ENCODE measurements around the gene GNAS. TPM values are rescaled to one million over a fixed set of nuclear protein-coding genes. Genes with fewer than 3 reads are reported as not detected.

Gene GNAS
- total RNA-seq, 1 donor from 2014 or later: 772 TPM

DNA sequence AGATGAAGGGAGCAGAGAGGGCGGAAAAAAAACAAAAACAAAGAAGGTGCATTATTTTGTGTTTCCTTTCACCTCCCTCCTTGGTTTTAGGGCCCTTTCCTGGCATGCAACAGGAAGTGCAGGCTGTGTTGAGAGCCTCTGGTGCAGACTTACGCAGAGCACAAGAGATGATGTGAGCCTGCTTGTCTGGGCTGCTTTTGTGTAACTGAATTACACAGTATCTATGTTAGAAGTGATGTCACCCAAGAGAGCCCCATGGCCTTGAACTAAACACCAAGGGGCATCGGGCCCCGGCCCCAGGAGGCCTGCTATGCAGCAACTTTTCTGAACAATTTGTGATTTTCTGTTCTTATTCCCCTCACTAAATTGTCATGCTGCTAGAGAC, 25.5 kb downstream of the GNAS start:
- intact Hi-C loops (cut with micrococcal nuclease): no loop called here

DNA sequence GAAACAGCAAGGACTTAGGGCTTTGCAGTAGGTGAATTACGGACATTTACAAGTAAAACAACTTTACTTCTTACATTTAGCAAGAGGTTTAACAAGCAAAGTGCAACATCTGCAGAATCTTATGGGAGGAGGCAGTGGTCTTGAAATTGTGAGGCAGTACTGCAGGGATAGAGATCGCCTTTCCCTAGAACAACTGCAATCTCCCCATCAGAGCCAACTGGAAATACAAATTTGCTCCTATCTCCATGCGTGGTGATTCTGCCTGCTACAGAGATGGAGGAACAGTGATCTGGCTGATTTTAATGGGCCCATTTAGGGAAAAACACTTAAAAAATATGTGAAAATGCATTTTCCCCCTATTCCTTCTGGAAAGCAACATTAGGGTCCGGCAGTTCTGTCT, 25.9 kb downstream of the GNAS start:
- intact Hi-C loops (cut with micrococcal nuclease): no loop called here

DNA sequence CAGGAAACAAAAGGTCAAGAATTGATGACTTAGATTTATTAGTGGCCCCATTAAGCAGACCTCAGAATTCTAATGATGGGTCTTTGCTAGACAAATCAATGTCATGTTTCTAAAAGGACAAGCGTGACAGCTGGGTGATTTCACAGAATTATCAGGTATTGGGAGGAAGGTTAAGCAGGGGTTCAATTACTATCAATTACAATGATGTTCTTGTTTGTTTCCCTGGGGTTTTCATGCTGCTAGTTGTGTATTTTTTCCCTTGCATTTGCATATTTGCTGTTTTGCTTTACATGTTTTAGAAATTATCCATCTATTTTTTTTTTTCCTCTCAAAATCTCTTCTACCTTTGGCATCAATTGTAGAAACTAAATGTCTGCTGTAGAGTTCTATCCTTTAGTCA, 27.9 kb downstream of the GNAS start:
- intact Hi-C loops (cut with micrococcal nuclease): no loop called here

DNA sequence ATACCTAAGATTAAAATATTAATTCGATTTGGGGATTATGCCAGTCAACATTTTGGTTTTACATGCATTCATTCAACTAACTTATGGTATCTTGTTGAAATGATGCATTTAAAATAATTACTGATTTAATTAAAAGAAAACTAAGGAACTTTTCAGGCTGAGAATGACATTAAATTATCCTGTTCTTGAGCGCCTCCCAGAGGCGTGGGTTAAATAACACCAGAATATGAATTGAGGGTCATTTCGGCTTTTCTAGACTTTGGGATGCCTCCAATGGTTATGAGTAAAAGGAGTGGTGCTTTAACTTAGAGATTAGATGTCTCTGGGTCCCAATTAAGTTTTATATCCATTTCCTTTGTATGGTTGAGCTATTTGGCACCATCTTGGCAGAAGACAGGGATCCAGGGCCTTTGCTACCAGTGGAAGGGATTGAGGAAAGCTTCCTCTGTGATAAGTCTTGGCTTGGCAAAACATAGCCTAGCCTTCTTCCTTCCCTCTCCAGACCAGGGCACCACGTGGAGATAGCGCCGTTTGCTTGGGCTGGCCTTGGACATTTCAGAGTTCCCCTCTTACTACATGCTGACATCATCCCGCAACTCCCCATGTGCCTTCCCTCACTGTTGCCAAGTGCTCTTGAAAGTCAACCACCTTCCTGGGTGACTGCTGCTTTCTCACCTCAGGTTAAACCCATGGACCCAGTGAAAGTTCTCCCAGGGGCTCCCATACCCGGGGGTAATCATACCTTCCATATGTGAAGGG, 28.7 kb downstream of the GNAS start:
- intact Hi-C loops (cut with micrococcal nuclease): no loop called here

DNA sequence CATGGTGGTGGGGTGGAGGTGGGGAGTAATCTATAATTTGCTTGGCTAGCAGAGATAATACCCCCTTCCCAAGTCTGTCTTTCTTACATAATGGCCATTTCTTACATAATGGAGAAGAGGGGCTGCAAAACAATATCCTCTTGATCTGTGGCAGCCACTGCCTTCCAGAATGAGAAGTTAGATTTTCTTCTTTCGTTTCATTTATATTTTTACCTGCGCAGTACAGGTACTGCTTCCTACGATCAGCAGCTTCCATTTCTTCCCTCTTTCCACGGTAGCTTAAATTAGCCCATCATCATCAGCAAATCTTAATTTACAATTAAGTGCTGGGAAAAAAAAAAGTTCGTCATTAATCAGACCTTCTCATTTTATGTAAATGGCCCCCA, 30.2 kb downstream of the GNAS start:
- intact Hi-C loops (cut with micrococcal nuclease): no loop called here

DNA sequence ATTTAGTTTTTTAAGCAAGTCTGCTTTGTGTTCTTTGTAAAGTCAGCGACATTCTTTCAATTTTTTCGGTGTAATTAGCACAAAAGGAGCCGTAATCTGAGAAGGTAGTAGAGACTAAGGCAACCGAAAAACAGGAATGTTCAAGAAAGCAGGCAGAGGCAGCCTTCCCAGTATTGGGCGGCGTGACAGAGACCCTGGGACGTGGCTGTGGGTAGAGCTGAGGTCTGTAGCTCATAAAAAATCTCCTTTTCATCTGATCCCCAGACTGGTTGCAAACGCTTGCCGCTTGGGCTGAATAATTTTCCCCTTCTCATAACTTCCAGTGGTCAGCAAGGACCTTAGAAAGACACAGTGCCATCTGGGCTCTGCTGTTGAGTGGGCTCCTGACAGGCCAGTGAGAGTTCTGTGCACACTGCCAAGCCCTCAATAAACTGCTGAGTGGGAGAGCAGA, 30.8 kb downstream of the GNAS start:
- intact Hi-C loops (cut with micrococcal nuclease): no loop called here

DNA sequence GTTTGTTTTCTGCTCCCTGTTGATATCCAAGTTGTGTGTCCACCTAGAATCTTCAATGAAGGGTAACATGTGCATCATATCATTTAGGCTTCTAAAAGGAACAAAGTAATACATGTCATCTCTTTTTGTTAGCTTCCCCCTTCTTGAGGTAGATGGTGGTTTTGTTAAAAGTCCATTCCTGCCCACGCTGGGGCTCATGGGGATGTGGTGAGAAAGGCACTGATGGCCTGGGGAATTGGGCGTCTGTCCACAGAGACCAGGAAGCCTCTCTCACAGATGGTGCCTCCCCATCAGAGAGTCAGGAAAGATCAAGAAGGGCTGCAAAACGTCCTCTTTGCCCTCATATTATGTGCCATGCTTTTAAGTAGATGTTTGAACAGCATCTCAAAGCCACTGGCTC, 32.5 kb downstream of the GNAS start:
- intact Hi-C loops (cut with micrococcal nuclease): no loop called here

DNA sequence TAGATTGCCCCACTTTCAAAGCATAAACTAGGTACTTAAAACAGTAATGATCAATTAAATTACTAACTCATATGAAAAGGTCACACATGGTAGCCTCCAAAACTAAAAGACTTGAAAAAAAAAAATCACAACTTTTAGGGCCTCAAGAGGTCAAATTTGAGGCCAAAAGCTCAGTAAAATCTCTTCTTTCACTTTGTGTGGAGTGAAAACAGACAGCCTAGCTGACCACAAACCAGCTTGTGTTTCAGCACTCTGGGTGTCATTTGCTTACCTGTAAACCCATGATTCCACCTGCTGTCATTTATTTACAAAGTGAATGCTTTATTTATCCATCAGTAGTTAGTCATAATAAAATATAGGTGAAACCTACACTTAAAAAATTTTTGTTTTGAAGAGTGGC, 34.0 kb downstream of the GNAS start:
- intact Hi-C loops (cut with micrococcal nuclease): no loop called here

DNA sequence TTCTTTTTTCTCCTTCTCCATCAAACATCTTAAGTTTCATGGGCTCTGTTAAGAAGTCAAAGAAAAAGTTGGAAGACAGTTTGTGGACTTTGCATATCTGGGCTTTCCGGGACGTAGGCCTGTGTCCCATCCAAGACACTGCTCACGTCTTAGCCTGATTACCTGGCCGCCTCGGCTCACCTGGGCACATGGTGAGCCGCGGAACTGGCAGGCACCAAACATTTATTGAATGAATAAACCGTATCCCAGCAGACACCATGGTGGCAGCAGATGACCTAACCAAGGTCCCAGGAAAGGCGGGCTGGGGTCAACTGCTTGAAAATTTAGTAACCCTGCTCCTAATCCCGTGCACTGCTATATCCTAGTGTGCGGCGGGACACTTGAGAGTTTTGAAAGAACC, 35.6 kb downstream of the GNAS start:
- intact Hi-C loops (cut with micrococcal nuclease): no loop called here

DNA sequence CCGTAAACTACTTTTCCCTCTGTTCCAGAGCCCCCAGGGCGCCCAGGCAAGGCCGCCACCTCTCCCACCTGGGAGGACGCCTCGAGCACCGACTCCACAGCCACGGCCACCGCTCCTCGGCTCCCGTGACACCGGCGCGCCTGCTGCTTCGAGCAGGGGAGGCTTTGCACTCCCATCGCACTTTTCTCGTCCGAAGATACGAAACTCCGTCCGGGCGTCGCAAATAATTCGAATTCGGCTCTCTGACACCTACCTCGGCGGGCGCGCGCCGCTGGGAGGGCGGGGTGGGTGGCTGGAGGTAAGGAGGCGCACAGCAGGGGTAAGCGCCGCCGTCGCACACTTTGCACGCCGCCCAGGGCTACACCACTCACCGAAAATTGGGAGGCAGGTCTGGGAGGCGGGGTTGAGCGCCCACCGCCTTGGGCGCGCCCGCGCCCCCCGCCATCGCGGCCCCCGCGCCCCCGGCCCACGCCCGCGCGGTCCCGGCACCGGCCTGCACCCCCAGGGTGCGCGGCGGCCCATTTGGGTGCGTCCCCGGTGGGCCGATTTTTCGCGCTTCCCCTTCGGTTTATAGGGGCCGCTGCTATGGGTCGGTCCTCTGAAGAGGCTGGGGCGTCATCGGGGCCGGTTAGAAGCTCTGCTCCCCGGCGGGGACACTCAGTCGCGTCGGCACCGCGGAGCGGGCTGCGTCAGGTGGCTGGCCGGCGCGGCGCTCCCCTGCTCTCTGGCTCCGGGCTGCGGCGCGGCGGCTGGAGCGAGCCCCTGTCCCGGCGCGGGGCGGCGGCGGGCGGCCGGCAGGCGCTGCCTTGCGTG, 36.2 kb downstream of the GNAS start:
- intact Hi-C loops (cut with micrococcal nuclease): no loop called here

DNA sequence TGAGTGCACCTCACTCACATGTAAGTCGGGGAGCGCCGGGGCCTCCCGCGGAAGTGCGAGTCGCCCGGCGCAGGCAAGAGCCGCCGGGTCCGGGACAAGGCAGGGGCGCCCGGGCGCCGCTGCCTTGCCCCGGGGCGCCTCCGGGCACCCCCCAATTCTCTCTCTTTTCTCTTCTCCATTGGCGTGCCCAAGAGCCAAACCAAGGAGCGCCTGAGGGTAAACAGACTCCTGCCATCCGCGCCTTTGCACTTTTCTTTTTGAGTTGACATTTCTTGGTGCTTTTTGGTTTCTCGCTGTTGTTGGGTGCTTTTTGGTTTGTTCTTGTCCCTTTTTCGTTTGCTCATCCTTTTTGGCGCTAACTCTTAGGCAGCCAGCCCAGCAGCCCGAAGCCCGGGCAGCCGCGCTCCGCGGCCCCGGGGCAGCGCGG, 36.8 kb downstream of the GNAS start:
- intact Hi-C loops (cut with micrococcal nuclease): no loop called here

DNA sequence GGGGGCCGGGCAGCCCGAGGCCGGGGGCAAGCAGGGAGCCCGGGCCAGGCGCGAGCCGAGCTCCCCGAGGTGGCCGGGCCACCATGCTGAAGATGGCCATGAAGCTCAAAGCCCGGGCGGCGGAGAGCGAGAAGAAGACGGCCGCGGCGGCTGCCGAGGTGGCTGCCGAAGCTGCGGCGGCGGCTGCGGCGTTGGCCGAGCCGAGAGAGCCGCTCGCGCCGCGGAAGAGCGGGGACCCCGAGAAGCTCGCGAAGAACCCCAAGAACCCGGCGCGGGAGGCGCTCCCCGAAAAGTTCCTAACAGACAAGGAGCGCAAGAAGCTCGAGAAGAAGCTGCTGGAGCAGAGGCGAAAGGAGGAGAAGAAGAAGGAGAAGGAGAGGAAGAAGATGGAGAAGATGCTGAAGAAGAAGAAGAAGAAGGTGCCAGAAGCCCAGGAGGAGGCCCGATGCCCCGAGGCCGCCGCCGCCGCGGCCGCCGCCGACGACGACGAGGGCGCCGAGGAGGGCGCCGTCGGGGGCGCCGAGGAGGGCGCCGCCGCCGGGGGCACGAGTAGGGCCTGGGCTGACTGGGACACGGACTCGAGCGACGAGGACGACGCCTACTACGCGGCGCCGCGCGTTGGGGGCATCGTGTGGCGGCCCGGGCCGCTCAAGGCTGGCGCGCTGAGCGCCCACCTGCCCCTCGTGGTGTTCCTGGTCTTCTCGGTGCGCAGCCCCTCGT, 37.4 kb downstream of the GNAS start:
- intact Hi-C loops (cut with micrococcal nuclease): loop anchor here (1.0 to 5.0 kb wide), 4 partner anchors 152 to 583 kb away; partner anchors contain the start of genes PRELID3B, RAB22A, STX16 and ZNF831

DNA sequence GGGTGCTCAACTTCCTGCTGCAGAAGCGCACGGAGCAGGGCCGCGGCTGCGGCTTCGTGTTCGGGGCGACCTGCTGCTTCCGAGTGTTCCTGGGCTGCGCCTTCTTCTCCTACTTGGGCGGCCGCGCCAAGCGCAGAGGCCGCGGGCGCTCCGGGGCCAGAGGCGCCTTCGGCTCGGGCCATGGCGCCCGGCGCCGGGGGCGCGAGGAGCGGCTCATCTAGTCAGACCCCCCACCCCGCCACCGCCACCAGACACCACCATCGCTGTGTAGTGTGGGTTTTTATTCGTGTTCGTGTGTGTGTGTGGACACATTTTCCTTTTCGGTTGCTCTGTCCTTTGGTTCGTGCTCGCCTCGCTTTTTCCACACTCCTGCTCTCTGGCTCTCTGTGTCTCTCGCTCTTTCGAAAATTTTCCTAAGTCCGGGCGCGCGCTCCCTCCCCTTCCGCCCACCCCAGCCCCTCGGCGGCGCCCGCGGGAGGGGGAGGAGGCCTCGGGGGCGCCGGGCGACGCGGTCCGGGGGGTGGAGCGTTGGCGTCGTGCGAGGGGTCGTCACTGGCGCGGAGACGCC, 38.1 kb downstream of the GNAS start:
- intact Hi-C loops (cut with micrococcal nuclease): loop anchor here (1.0 to 5.0 kb wide), 4 partner anchors 152 to 583 kb away; partner anchors contain the start of genes PRELID3B, RAB22A, STX16 and ZNF831

DNA sequence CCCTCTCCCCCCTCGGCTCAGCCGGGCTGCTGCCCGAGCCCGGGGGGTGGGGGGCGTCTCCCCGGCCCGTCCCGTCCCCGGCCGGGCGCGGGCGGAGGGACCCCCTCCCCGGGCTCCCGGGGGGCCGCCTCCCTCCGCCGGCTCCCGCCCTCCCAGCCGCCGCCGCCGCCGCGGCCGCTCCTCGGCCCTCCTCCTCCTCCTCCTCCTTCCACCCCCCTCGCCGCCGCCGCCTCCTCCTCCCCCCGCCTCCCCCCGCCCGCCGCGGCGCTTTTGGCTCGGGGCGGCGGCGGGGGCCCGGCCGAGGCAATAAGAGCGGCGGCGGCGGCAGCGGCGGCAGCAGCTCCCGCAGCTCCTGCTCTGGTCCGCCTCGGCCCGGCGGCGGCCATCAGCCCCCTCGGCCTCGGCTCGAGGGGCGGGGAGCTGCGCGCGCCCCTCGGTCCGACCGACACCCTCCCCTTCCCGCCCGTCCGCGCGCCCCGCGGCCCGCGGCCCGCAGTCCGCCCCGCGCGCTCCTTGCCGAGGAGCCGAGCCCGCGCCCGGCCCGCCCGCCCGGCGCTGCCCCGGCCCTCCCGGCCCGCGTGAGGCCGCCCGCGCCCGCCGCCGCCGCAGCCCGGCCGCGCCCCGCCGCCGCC, 38.7 kb downstream of the GNAS start:
- intact Hi-C loops (cut with micrococcal nuclease): loop anchor here (2.0 to 5.0 kb wide), 3 partner anchors 240 to 584 kb away; partner anchors contain the start of genes RAB22A, STX16 and ZNF831

DNA sequence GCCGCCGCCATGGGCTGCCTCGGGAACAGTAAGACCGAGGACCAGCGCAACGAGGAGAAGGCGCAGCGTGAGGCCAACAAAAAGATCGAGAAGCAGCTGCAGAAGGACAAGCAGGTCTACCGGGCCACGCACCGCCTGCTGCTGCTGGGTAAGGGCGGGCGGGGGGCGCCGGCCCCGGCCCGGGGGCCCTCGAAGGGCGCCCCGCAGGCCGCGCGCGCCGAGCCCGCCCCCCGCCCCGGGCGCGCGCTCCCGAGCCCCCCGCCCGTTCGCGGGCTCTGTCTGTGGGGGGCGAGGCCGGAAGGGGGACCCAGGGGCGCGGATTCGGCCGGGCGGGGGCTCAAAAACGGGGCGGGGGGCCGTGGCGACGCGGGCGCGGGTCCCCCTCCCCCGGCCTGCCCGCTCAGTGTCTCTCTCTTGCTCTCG, 39.2 kb downstream of the GNAS start:
- intact Hi-C loops (cut with micrococcal nuclease): loop anchor here (1.0 to 5.0 kb wide), 5 partner anchors 90 to 584 kb away; partner anchors contain the start of genes ATP5F1E, NELFCD, RAB22A and STX16

DNA sequence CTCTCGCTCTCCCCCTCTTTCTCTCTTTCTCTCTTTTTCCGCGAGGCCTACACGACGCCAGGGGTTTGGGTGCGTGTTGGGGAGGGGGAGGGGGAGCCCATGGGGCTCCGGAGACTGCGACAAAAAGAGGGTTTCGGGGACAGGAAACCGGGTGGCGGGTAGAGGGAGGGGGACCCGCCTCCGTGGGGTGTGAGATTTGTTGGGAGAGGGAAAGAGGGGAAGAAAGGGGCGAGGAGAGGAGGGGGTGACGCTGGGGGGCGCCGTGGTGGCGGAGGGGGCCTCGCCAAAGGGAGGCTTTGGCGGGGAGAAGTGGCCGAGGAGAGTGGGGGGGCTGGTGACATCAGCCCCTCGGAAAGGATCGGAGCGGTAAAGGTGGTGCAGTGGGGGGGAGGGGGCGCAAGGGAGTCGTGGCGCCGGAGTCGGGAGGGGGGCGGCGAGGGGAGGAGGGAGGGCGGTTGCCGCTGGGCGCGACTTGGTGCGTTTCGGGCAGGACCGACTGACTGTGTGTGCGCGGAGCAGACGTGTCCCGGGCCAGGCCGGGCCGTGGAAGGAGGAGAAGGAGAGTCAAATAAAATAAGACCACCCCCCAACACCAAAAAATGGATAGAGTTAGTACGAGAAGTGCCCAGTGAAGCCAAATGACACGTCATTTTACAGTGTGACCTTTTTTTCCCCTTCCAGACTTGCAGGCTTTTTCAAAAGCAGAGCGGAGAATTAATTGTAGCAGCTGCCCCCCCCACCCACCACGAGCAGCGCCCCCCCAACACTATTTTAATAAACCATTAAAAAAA, 39.8 kb downstream of the GNAS start:
- intact Hi-C loops (cut with micrococcal nuclease): loop anchor here (1.0 to 5.0 kb wide), 4 partner anchors 89 to 585 kb away; partner anchors contain the start of genes ATP5F1E, NELFCD, RAB22A and ZNF831

DNA sequence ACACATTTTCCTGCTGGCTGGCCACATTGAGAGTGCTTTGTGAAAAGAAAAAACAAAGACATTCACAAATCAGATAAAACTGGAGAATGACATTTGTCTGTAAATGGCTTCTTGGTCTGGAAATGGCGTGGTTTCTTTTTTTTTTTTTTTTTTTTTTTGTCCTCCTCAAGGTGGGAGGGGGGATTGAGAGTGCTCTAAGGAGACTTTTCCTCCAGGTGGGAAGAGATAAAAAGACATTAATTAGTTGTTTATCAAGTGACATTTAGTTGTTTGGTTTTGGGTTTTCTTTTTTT, 40.4 kb downstream of the GNAS start:
- intact Hi-C loops (cut with micrococcal nuclease): loop anchor here (1.0 to 5.0 kb wide), 5 partner anchors 14 to 586 kb away; partner anchors contain the start of genes ATP5F1E, NELFCD, RAB22A and ZNF831

DNA sequence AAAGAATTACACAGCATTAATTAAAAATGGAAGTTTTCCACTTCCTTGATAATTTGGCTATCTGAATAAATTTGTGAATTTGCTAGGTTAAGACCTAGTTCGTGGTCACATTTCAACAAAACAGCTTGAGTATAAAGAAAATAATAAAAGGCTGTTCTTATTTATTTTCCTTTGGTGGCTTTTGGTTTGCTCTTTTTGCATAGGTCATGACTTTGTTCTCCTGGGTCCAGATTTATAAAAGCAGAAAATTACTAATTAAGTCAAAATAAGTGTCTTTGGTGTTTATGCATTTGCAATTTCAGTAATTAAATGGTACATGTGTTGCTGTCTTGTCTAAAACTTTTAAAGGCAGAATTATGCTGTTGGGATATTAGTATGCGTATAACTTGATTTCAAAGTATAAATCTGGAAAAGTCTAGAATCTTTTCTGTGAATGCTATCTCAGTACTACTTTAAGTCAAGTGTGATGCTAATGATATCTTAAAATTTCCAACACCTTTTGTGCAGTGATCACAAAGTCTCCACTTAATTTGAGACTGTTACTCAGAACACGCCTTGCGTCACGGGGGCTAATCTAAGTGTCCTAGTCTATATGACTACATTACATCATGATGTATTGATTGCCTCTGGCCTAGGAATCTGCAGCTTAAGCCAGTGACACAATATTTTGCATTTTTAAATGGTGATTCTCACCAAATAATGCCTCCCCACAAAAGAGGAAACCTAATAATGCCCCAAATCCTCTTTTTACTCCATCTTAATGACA, 41.0 kb downstream of the GNAS start:
- intact Hi-C loops (cut with micrococcal nuclease): loop anchor here (1.0 to 5.0 kb wide), 4 partner anchors 14 to 586 kb away; partner anchors contain the start of genes ATP5F1E, RAB22A and ZNF831

Data from T-helper 2 cell treated with Interferon-gamma antibody and Interleukin-4, amounts not matched to agents 100 ng/mL and 5 ng/mL, for 36 hours (primary cell).